ENCODE data around the gene CYFIP1.

Gene CYFIP1

DNA sequence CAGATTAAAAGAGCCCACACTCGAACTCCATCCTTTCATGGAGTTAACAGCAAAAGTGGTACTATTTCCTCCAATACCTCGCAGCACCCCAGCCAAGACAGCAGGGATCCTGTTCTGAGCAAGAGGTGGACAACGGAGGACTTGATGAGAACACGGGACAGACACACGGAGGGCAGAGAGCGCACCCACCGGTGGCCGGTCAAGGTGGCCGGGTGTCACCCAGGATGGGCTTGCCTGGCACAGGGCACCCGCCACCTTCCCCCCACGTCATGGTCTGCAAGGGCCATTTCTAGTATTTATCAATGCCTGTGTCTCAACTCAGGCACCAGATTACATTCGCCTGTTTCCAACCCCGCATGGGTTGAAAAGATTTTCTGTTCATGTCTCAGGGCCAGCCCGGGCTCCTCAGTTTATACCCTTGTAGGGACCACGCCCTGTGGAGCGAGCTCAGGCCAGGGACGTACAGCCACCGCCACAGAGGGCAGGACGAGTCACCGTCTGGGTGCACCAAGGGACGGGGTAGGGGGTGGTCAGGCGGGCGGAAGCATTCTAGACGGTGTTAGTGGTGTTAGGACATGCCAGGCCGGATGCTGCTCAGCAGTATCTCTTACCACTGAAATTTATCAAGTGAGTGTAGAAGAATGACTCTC lies 64.2 kb downstream of the CYFIP1 start:
- no peak for DNase-seq

DNA sequence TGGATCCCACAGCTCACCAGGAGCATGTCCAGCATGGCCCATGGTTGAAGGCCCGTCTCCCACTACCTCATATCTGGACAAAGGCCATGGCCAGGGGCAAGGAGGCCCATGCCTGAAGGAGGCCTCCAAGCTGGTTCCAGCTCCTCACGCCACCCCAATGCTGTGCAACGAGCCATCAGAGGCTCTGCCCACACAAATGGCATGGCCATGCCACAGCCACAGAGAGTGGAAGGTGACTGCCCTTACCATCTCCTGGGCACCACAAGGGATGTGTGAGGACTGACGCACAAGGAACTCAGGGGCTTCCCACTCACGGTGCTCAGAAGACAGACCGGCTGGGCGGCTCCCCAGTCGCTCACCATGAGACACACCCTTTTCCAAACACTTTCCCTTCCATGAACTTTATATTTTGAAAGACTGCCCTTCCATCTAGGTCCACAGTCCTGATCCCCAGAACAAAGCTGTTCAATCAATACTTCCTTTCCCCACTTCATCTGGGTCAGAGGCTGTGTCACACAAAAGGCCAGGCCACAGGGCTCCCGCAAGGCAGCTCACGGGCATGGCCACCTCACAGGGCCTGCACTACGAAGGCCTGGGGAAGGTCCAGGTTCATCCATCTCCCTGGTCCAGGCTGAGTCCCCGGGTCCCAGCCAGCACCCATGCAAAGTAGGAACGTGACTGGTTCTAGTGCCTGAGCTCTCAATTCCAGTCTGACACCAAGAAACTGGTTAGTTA lies 66.4 kb downstream of the CYFIP1 start:
- DNase-seq, result no peak

DNA sequence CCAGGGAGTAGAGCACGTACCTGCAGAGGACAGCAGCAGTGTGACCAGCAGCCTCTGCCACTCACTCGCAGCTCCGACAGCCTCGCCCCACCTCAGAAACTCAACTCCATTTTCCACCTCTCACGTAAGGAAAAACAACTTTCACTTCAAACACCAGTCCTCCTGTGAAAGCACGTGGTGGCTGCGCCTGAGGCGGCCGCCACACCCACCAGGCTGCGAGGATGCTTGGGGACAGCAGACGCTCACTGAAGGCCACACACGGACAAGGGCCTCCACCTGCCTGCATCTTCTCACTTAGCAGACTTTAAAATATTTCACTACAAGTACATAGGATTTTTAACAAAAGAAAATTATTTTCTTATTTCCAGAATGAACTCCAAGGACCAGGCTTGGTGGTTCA lies 67.9 kb downstream of the CYFIP1 start:
- DNase-seq, result no peak

DNA sequence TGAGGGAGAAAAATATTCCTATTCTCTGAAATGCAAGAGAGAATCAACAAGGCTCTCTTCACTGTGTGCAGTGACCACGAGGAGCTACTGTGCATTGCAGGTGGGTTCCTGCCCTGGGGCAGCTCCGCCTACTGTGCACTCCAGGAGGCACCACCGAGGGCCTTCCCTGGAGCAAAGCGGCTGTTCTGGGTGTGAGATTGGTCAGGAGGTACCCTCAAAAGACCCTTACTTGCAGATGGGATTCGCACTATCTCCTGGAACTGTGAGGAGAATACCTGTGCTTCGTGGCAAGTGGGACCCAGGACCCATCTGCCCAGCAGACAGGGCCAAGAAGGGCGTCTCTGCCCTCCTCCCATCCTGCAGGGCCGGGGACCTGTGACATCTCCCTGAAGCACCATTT lies 68.9 kb downstream of the CYFIP1 start:
- DNase-seq, result no peak

GRCh38 chr15:22908830-22909229 lies 71.3 kb downstream of the CYFIP1 start:
- DNase-seq, result no peak

DNA sequence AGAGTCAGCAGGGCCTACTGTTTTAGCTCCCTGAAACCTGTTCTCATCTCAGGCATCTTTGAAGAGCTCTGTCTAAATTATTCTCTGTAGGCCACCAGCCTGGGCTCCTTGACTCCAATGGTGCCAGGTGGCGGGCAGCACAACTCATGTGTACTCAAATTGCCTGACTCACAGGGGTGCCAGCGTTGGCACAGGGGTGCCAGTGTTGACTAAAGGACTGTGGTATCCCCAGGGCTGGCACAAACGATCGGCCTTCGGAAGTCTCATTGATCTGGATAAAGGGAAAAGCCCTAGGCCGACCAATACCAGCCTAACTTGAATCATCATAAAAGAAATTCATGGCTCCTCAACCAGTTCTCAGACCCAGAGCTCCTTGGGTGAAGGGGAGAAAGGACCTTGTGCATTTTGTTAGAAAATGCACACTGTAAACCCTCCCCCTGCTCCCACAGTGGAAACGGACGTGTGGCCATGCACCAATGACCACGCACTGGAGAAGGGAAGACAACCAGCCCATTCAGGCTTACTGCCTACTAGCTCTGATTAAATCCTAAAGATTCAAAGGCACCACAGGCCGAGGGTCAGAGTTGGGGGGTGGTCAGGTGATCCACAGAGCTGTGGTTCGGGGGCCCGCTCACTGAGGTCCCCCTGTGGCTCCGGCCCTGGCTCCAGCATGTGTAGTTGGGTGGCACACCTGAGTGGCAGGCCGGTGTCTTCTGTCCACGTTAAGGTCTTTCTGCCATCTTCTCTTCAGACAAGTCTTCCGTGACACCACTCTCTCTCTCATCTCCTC lies 72.8 kb downstream of the CYFIP1 start:
- DNase-seq, result no peak

- DNase-seq, result no peak
These were observed 75.4 kb downstream of the CYFIP1 start for GRCh38 chr15:22904736-22905135.

GRCh38 chr15:22903961-22904534 lies 76.1 kb downstream of the CYFIP1 start:
- DNase-seq, result no peak

DNA sequence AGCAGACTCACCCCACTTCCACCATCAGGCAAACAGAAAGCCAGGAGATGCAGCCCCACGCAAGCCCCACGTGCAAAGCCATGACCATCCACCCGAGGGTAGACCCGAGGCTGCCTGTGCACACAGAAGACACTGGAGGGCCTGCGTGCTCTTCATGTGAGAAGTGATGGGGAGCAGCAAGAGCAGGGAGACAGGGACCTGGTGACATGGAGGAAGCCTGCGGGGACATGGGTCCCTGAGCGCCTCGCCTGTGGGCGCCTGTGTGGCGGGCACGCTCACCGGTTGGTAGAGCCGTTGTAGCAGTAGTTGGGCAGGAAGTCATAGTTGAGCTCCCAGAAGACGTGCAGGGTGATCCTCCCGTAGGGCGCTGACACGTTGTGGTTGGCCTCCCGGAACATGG lies 76.7 kb downstream of the CYFIP1 start:
- DNase-seq, result no peak

DNA sequence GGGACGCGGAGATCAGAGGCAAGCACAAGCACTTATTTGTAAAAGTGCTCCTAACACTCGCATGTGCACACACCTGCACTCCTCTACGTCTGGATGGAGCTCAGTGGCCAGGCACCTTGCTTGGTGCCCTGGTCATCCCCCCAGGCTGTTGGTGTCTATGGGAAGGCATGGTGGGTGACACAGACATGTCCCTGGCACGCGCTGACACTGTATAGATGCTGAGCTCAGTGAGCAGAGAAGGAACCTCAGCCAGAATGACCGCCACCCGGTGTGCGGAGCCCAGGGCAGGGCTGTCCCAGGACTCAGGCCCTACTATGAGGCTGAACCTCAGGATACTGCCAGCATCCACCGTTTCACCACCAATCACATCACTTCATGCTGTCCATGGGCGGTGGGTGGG lies 77.2 kb downstream of the CYFIP1 start:
- DNase-seq, result no peak

DNA sequence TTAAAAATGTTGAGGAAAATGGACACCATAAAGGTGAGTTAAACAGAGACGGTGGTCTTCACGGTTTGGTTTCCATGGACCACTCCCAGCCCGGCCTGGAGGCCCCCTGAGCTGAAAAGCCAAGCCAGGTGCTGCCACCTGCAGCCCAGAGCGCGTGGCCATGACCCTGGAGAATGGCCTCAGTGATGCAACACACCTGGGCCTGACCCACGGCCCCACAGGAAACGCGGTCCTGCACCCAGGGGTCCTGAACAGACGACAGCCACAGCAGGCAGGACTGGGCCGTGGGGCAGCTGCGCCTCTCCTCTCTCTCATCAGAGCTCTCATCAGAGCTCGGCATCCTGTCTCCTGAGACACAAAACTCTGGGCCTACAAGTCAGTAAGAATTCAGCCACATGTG lies 77.6 kb downstream of the CYFIP1 start:
- DNase-seq, result no peak

DNA sequence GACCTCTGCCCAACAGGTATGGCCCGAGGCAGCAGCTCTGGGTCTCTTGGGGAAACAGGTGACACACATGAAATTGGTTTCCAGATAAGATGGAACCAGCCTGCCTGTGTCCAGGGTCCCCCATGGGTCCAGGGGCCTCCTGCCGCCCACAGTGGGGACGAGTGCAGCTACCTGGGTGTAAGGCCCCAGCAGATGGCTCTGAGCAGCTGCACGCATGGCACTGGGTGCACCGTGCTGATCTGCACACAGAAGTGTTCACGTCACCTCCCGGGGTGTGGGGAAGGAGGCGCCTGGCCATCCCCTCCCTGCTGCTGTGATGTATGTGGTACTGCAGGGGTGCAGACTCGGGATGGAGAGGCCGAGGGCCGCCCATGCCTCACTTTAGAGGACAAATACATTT lies 78.1 kb downstream of the CYFIP1 start:
- DNase-seq, result no peak

GRCh38 chr15:22895465-22896190 lies 84.5 kb downstream of the CYFIP1 start:
- no peak for DNase-seq

GRCh38 chr15:22893881-22894280 lies 86.3 kb downstream of the CYFIP1 start:
- DNase-seq, result no peak

GRCh38 chr15:22893081-22893480 lies 87.1 kb downstream of the CYFIP1 start:
- DNase-seq, result no peak

- DNase-seq, result no peak
These were observed 87.8 kb downstream of the CYFIP1 start for GRCh38 chr15:22892333-22892732.

DNA sequence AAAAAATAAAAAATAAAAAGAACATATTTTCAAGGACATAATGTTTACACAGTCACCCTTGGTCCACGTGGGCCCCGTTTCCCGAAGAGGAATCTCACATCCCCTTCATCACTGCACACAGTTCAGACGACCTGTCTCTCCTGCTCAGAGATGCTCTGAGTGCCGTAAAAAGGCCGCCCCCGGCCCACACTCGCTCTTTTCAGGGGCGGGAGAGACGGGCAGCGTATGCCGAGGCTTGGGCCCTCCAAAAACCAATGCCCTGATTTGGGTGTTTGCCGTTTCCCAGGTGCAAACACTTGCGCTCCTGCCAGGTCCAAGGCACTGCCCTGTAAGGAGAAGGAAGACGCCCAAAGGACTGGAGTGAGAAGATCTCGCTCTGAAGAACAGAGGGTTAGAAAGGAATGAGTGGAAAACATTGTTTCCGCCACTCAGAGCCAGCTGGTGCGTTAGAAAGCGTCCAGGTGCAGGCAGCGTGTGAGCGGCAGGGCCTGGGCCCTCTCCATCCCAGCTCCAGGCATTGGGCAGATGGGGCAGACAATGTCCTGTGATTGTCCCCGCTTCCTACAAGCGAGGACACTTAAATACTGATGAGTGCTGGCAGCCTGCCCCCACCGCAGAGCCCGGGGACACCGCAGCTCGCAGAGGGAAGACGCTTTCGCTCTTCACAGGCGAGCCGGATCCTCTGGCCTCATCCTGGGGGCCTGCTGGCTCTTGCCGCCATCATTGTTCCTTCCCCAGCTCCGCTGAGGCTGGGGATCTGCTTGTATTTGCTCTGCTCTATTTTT lies 88.5 kb downstream of the CYFIP1 start:
- DNase-seq, result no peak

GRCh38 chr15:22890296-22890695 lies 89.9 kb downstream of the CYFIP1 start:
- DNase-seq, result no peak

GRCh38 chr15:22889146-22889818 lies 90.9 kb downstream of the CYFIP1 start:
- no peak for DNase-seq

DNA sequence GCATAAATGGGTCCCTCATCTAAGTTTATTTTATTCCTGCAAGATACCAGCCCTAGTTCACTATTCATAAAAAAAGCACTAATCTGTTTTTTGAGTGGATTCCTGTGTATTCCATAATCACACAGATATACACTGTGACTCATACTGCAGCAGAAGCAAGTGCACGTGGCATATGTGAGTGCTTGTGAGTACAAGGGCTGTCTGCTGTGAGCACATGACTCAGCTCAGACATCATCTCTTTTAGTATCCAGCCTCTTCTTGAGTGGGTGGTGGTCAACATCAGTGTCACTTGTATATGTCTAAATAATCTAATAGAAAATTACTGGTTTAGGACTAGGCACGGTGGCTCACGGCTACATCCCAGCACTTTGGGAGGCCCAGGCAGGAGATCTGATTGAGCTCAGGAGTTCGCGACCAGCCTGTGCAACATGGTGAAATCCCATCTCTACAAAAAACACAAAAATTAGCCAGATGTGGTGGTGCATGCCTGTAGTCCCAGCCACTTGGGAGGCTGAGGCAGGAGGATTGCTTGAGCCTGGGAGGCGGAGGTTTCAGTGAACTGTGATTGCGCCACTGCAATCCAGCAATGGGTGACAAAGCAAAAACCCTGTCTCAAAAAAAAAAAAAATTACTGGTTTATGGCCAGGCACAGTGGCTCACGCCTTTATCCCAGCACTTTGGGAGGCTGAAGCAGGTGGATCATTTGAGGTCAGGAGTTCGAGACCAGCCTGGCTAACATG lies 91.9 kb downstream of the CYFIP1 start:
- no peak for DNase-seq

Measured in stimulated activated CD4-positive, alpha-beta T cell treated with anti-CD3 and anti-CD28 coated beads, Interleukin-12 subunit alpha, Interleukin-12 subunit beta, amount 100 ng/mL, for 4 hours (primary cell).